ENCODE results near the gene FAM9A. TPM values are rescaled to one million over a fixed set of nuclear protein-coding genes. Genes with fewer than 3 reads are reported as not detected.
"Not testable (repeated sequence)": the region's sequence is repeated elsewhere in the genome, so short reads cannot be mapped to it uniquely, and the experiment has no call there.

The FAM9A gene
- total RNA-seq, 2 donors from 2014 or later, result not detected

- H3K9me3 Mint-ChIP-seq, result no peaks in the 10 kb centered on the region
- peaks cover 41% of the 10 kb centered on the region for H3K27me3 Mint-ChIP-seq (ENCODE audit: low read depth)
- DNase-seq, result no peak
- H3K27ac Mint-ChIP-seq, result no peak overlapping the region
- no peaks in the 10 kb centered on the region for H3K36me3 Mint-ChIP-seq (ENCODE audit: insufficient read depth in 2 of 2)
- no peaks in the 10 kb centered on the region for H3K4me1 Mint-ChIP-seq (ENCODE audit: low read depth)
- H3K4me3 Mint-ChIP-seq, result no peak overlapping the region
- no peak for ATAC-seq (replicated peaks in 1 of 2)
These were observed 22.5 kb upstream of the FAM9A start for GRCh38 chrX:8823698-8824097.

- Mint-ChIP-seq H3K4me1 (ENCODE audit: low read depth) (no peaks in the 10 kb centered on the region), H3K4me3 (no peak overlapping the region), H3K9me3 (no peaks in the 10 kb centered on the region), H3K27ac (no peak overlapping the region), H3K27me3 (ENCODE audit: low read depth) (peaks cover 37% of the 10 kb centered on the region), H3K36me3 (ENCODE audit: insufficient read depth in 2 of 2) (no peaks in the 10 kb centered on the region)
- DNase-seq (no peak), ATAC-seq (replicated peaks in 1 of 2) (no peak)
These were observed 20.8 kb upstream of the FAM9A start for GRCh38 chrX:8822002-8822401.

DNA sequence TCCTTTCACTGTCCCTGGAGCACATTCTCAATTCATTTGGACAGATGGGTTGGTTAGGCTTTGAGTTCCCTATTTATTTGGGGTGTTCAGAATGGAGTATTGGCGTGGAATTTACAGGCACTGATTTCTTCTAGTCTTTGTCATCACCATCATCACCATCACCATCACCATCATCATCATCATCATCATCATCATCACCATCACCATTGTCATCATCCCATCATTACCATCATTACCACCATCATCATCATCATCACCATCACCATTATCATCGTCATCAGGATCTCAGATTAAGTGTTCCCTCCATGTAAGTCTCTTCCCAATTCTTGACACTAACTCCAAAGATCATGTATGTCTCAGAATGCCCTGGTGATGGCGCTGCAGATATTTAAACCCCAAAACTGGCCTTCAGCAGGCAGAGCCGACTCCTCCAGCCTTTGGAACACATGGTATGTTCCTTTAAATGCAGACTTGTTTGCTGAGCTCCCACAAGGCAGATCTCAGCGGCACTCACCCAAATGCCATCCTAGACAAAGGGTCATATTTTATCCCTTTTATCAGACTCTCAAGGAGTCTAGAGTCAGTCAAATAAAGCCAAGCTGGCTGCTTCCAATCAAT lies 19.8 kb upstream of the FAM9A start:
- DNase-seq (no peak), ATAC-seq (replicated peaks in 1 of 2) (no peak)
- peaks cover 29% of the 10 kb centered on the region for H3K27me3 Mint-ChIP-seq (ENCODE audit: low read depth)
- no peak overlapping the region for H3K4me3 Mint-ChIP-seq
- H3K36me3 Mint-ChIP-seq (ENCODE audit: insufficient read depth in 2 of 2), result no peaks in the 10 kb centered on the region
- H3K4me1 Mint-ChIP-seq (ENCODE audit: low read depth), result no peaks in the 10 kb centered on the region
- H3K27ac Mint-ChIP-seq, result no peak overlapping the region
- H3K9me3 Mint-ChIP-seq, result no peaks in the 10 kb centered on the region

DNA sequence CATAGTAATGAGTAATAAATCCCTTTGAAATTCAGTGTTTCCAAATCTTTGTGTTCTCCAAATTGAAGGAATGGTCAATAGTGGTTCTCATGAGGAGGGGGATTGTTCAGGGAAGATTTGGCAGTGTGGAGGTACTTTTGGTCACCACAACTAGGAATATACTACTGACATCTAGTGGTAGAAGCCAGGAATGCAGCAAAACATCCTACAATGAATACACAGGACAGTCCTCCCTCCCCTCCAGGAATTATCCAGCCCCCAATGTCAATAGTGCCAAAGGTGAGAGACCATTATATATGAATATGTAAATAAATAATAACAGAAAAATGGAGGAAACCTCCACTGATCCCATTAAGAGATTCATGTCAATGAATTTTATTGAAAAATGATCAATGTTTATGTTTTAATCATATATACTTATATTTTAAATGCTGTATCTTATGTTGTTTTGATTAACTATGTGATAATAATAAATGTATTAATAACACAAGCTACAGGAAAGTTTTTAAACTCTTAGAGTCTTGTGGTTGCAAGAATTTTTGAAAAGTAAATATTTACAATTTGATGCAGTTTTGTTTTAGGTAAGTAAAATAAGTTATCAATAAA lies 14.4 kb upstream of the FAM9A start:
- H3K36me3 Mint-ChIP-seq (ENCODE audit: insufficient read depth in 2 of 2), result no peaks in the 10 kb centered on the region

GRCh38 chrX:8813036-8813435 lies 11.9 kb upstream of the FAM9A start:
- peaks cover 3% of the 10 kb centered on the region for H3K27me3 Mint-ChIP-seq (ENCODE audit: low read depth)
- no peaks in the 10 kb centered on the region for H3K36me3 Mint-ChIP-seq (ENCODE audit: insufficient read depth in 2 of 2)
- no peaks in the 10 kb centered on the region for H3K4me1 Mint-ChIP-seq (ENCODE audit: low read depth)
- ATAC-seq (replicated peaks in 1 of 2) (no peak), DNase-seq (no peak)
- H3K27ac Mint-ChIP-seq, result no peak overlapping the region
- no peak overlapping the region for H3K4me3 Mint-ChIP-seq
- no peaks in the 10 kb centered on the region for H3K9me3 Mint-ChIP-seq

More for the DNA sequence above, 14.4 kb upstream of the FAM9A start:
- Mint-ChIP-seq H3K4me1 (ENCODE audit: low read depth) (no peaks in the 10 kb centered on the region), H3K27ac (no peak overlapping the region), H3K27me3 (ENCODE audit: low read depth) (peaks cover under 1% of the 10 kb centered on the region), H3K9me3 (no peaks in the 10 kb centered on the region), H3K4me3 (no peak overlapping the region)
- ATAC-seq (replicated peaks in 1 of 2), result no peak
- peak; percentile 9 to 31 for DNase-seq

- ATAC-seq (replicated peaks in 1 of 2) (no peak), DNase-seq (no peak)
- Mint-ChIP-seq H3K4me3 (no peak overlapping the region), H3K4me1 (ENCODE audit: low read depth) (no peaks in the 10 kb centered on the region), H3K9me3 (no peaks in the 10 kb centered on the region), H3K27ac (no peak overlapping the region), H3K27me3 (ENCODE audit: low read depth) (peaks cover 6% of the 10 kb centered on the region), H3K36me3 (ENCODE audit: insufficient read depth in 2 of 2) (no peaks in the 10 kb centered on the region)
These were observed 10.4 kb upstream of the FAM9A start for GRCh38 chrX:8811611-8812010.

DNA sequence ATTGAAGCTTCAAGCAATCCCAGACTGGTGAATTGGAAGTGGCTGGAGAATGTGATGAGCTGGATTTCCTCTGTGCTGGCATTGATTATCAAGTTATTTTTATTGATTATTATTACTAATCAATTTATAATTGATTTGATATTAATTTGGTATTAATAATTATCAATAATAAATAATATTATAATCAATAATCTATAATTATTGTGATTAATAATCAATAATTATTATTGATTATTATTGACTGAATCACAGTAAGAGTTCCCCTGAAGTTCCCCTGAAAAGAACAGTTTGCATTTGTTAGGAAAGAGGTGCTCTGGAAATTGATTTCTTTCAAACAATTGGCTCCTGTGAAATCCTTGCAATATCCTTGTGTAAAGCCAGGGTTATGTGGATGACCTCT lies 7.5 kb upstream of the FAM9A start:
- Mint-ChIP-seq H3K27ac (no peak overlapping the region), H3K4me3 (no peak overlapping the region), H3K27me3 (ENCODE audit: low read depth) (peaks cover 23% of the 10 kb centered on the region), H3K36me3 (ENCODE audit: insufficient read depth in 2 of 2) (no peaks in the 10 kb centered on the region), H3K4me1 (ENCODE audit: low read depth) (no peaks in the 10 kb centered on the region), H3K9me3 (no peaks in the 10 kb centered on the region)
- ATAC-seq (replicated peaks in 1 of 2), result no peak
- no peak for DNase-seq

DNA sequence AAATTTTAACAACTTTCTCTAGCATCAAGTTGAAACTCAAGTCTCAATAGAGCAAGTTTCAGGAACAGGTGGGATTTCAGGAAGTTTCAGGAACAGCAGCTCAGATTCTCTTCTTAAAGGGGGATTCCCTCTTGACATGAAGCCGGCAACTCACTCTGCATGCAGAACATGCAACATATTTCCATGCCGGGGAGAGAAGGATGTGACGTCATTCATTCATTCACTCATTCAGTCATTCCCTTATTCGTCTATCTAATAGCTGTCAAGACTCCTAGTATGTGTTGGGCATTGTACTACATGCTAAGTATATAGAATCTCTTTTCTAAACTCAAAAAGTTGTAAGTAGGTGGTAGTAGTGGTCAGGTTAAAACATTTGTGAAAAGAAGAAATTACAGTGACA lies 4.8 kb upstream of the FAM9A start:
- no peak overlapping the region for H3K27ac Mint-ChIP-seq
- no peak for ATAC-seq (replicated peaks in 1 of 2)
- H3K27me3 Mint-ChIP-seq (ENCODE audit: low read depth), result peaks cover 30% of the 10 kb centered on the region
- H3K36me3 Mint-ChIP-seq (ENCODE audit: insufficient read depth in 2 of 2), result no peaks in the 10 kb centered on the region
- H3K4me1 Mint-ChIP-seq (ENCODE audit: low read depth), result no peaks in the 10 kb centered on the region
- no peak for DNase-seq
- no peak overlapping the region for H3K4me3 Mint-ChIP-seq
- no peaks in the 10 kb centered on the region for H3K9me3 Mint-ChIP-seq

DNA sequence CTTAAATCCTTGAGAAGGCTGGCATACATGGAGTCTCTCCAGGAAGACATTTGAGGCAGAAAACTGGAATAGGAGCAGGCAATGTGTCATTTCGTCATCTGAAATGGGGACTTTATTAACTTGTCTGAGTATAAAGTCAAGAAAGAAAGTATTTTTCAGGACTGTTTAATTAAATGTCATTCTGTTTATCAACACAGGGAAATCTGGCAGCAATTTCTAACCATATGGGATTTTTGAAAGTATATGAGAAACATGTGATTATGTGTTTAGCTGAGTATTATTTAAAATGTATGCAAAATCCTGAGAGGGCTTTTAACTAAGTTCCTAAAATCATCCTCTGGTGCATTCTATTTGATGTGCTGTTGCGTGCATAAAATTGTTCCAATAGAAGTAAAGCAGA lies 3.9 kb upstream of the FAM9A start:
- no peaks in the 10 kb centered on the region for H3K9me3 Mint-ChIP-seq
- H3K27ac Mint-ChIP-seq, result no peak overlapping the region
- no peak overlapping the region for H3K4me3 Mint-ChIP-seq
- ATAC-seq (replicated peaks in 1 of 2) (no peak), DNase-seq (no peak)
- H3K27me3 Mint-ChIP-seq (ENCODE audit: low read depth), result peaks cover 30% of the 10 kb centered on the region
- no peaks in the 10 kb centered on the region for H3K36me3 Mint-ChIP-seq (ENCODE audit: insufficient read depth in 2 of 2)
- H3K4me1 Mint-ChIP-seq (ENCODE audit: low read depth), result no peaks in the 10 kb centered on the region

DNA sequence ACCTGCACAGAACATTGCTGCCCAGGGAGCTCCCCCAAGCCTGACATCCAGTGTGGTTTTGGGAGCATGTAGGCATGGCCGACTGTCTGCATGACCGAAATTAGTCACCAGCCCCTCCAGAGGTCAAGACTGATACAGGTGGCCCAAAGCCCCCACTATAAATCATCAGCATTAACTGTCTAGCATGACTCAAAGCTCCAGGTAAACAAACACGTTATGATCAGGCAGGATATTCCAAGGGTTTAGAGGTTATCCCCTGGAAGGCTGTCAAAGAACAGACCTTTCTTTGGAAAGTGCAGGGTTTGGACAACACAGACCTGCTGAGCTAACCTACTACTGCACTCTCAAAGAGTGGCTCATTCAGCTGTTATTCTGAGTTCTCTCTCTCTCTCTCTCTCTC lies 2.1 kb upstream of the FAM9A start:
- no peak for ATAC-seq (replicated peaks in 1 of 2)
- Mint-ChIP-seq H3K36me3 (ENCODE audit: insufficient read depth in 2 of 2) (no peaks in the 10 kb centered on the region), H3K27ac (no peak overlapping the region), H3K4me1 (ENCODE audit: low read depth) (no peaks in the 10 kb centered on the region), H3K27me3 (ENCODE audit: low read depth) (peaks cover 30% of the 10 kb centered on the region), H3K9me3 (no peaks in the 10 kb centered on the region), H3K4me3 (no peak overlapping the region)
- DNase-seq, result no peak

- H3K27ac Mint-ChIP-seq; H3K36me3 Mint-ChIP-seq (ENCODE audit: insufficient read depth in 2 of 2); ATAC-seq (replicated peaks in 1 of 2); DNase-seq; H3K4me3 Mint-ChIP-seq; H3K9me3 Mint-ChIP-seq; H3K4me1 Mint-ChIP-seq (ENCODE audit: low read depth): not testable (repeated sequence)
- peaks cover 24% of the 10 kb centered on the region for H3K27me3 Mint-ChIP-seq (ENCODE audit: low read depth)
These were observed 832 bp downstream of the FAM9A start for GRCh38 chrX:8800351-8800750.

DNA sequence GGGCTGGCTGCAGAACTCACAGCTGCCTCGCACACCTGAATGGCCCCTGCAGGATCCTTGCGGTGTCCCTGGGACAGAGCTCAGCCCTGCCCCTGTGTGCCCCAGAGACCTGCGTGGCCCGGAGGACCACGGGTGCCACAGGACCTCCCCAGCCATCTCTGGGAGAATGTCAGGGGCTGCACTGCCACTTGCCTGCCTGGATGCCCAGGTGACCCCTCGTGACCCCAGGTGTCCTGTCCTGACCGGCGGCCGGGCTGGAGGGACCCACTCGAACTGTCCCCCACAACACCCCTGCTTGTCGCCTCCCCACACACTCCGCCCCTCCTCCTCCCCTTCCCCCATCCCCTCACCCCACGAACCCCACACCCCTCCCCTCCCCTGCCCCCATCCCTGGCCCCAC lies 1.9 kb downstream of the FAM9A start:
- not testable (repeated sequence) for H3K27ac Mint-ChIP-seq, H3K9me3 Mint-ChIP-seq

DNA sequence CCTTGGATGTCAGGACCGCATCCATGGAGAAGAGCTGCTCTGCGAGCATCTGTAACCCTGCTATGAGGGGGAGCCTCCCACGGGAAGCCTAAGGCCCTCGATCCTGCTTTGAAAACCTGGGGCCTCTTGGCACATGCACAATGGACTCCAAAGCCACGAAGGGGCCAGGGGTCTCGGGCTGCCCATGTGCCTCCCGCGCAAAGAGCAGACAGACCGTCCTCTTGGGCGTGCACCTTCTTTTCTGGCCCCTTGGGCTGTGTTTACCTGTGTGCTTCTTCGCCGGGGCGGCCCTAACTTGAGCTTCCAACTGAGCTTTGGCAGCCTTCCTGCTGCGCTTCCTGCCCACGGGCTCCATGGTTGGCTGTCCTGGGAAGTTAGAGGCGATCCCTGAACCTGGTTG lies 2.5 kb downstream of the FAM9A start:
- not testable (repeated sequence) for H3K4me1 Mint-ChIP-seq (ENCODE audit: low read depth); ATAC-seq (replicated peaks in 1 of 2); H3K4me3 Mint-ChIP-seq; H3K27ac Mint-ChIP-seq; DNase-seq; H3K9me3 Mint-ChIP-seq; H3K36me3 Mint-ChIP-seq (ENCODE audit: insufficient read depth in 2 of 2)
- H3K27me3 Mint-ChIP-seq (ENCODE audit: low read depth), result peaks cover 23% of the 10 kb centered on the region

More for the DNA sequence above, 1.9 kb downstream of the FAM9A start:
- H3K4me1 Mint-ChIP-seq (ENCODE audit: low read depth); H3K36me3 Mint-ChIP-seq (ENCODE audit: insufficient read depth in 2 of 2); H3K4me3 Mint-ChIP-seq; ATAC-seq (replicated peaks in 1 of 2); DNase-seq: not testable (repeated sequence)
- H3K27me3 Mint-ChIP-seq (ENCODE audit: low read depth), result peaks cover 25% of the 10 kb centered on the region

DNA sequence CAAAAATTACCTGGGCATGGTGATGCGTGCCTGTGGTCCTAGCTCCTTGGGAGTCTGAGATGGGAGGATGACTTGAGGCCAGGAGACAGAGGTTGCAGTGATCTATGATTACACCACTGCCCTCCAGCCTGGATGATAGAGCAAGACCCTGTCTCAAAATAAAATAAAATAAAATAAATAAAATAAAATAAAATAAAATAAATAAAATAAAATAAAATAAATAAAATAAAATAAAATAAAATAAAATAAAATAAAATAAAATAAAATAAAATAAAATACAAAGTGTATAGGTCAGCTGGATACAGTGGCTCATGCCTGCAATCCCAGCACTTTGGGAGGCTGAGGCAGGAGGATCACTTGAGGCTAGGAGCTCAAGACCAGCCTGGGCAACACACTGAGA lies 14.1 kb downstream of the FAM9A start:
- not testable (repeated sequence) for ATAC-seq (replicated peaks in 1 of 2); H3K4me1 Mint-ChIP-seq (ENCODE audit: low read depth); H3K4me3 Mint-ChIP-seq; H3K9me3 Mint-ChIP-seq; DNase-seq; H3K27ac Mint-ChIP-seq; H3K36me3 Mint-ChIP-seq (ENCODE audit: insufficient read depth in 2 of 2)
- peaks cover 15% of the 10 kb centered on the region for H3K27me3 Mint-ChIP-seq (ENCODE audit: low read depth)
